ENCODE results near the gene KNCN.

KNCN gene

GRCh38 chr1:46516200-46516950, 35.1 kb downstream of the KNCN start:
- H3K4me1 Mint-ChIP-seq = peaks cover 1% of the 10 kb centered on the region
- H3K27me3 Mint-ChIP-seq = peaks cover 22% of the 10 kb centered on the region
- no peaks in the 10 kb centered on the region for H3K9me3 Mint-ChIP-seq
- no peak overlapping the region for H3K27ac Mint-ChIP-seq
- DNase-seq (no peak), ATAC-seq (no peak)
- no peak overlapping the region for H3K4me3 Mint-ChIP-seq
- no peaks in the 10 kb centered on the region for H3K36me3 Mint-ChIP-seq (ENCODE audit: low read depth)

GRCh38 chr1:46515576-46515975, 35.9 kb downstream of the KNCN start:
- H3K27me3 Mint-ChIP-seq = peaks cover 21% of the 10 kb centered on the region
- no peak overlapping the region for H3K27ac Mint-ChIP-seq
- no peak for DNase-seq
- no peaks in the 10 kb centered on the region for H3K36me3 Mint-ChIP-seq (ENCODE audit: low read depth)
- H3K4me3 Mint-ChIP-seq = no peak overlapping the region
- no peaks in the 10 kb centered on the region for H3K4me1 Mint-ChIP-seq
- no peak for ATAC-seq
- no peaks in the 10 kb centered on the region for H3K9me3 Mint-ChIP-seq

- Mint-ChIP-seq H3K36me3 (ENCODE audit: low read depth) (no peaks in the 10 kb centered on the region), H3K4me1 (no peaks in the 10 kb centered on the region), H3K27me3 (peaks cover 18% of the 10 kb centered on the region), H3K4me3 (no peak overlapping the region), H3K9me3 (no peaks in the 10 kb centered on the region), H3K27ac (no peak overlapping the region)
- ATAC-seq = no peak
- DNase-seq = no peak
These were observed 37.9 kb downstream of the KNCN start for GRCh38 chr1:46513536-46513935.

- Mint-ChIP-seq H3K9me3 (no peaks in the 10 kb centered on the region), H3K4me3 (no peak overlapping the region), H3K27me3 (peaks cover 12% of the 10 kb centered on the region), H3K36me3 (ENCODE audit: low read depth) (no peaks in the 10 kb centered on the region), H3K27ac (no peak overlapping the region), H3K4me1 (no peaks in the 10 kb centered on the region)
- no peak for DNase-seq
- ATAC-seq = no peak
These were observed 38.7 kb downstream of the KNCN start for GRCh38 chr1:46512792-46513190.

GRCh38 chr1:46512135-46512791, 39.2 kb downstream of the KNCN start:
- DNase-seq (no peak), ATAC-seq (no peak)
- Mint-ChIP-seq H3K9me3 (no peaks in the 10 kb centered on the region), H3K4me3 (no peak overlapping the region), H3K27me3 (peaks cover 9% of the 10 kb centered on the region), H3K27ac (no peak overlapping the region), H3K36me3 (ENCODE audit: low read depth) (no peaks in the 10 kb centered on the region), H3K4me1 (no peaks in the 10 kb centered on the region)

- Mint-ChIP-seq H3K27me3 (peaks cover 6% of the 10 kb centered on the region), H3K4me3 (no peak overlapping the region), H3K27ac (no peak overlapping the region), H3K9me3 (no peaks in the 10 kb centered on the region), H3K4me1 (no peaks in the 10 kb centered on the region), H3K36me3 (ENCODE audit: low read depth) (no peaks in the 10 kb centered on the region)
- ATAC-seq (no peak), DNase-seq (no peak)
These were observed 40.5 kb downstream of the KNCN start for GRCh38 chr1:46510998-46511365.

GRCh38 chr1:46510341-46510997, 41.0 kb downstream of the KNCN start:
- Mint-ChIP-seq H3K4me1 (no peaks in the 10 kb centered on the region), H3K27me3 (peaks cover 6% of the 10 kb centered on the region), H3K27ac (no peak overlapping the region), H3K36me3 (ENCODE audit: low read depth) (no peaks in the 10 kb centered on the region), H3K9me3 (no peaks in the 10 kb centered on the region), H3K4me3 (no peak overlapping the region)
- no peak for ATAC-seq
- no peak for DNase-seq

GRCh38 chr1:46508757-46509156, 42.7 kb downstream of the KNCN start:
- H3K27ac Mint-ChIP-seq = no peak overlapping the region
- H3K4me3 Mint-ChIP-seq = no peak overlapping the region
- H3K27me3 Mint-ChIP-seq = peaks cover 8% of the 10 kb centered on the region
- ATAC-seq (peak; percentile 72), DNase-seq (no peak)
- H3K36me3 Mint-ChIP-seq (ENCODE audit: low read depth) = no peaks in the 10 kb centered on the region
- no peaks in the 10 kb centered on the region for H3K9me3 Mint-ChIP-seq
- H3K4me1 Mint-ChIP-seq = no peaks in the 10 kb centered on the region

GRCh38 chr1:46506470-46507219, 44.8 kb downstream of the KNCN start:
- no peak overlapping the region for H3K4me3 Mint-ChIP-seq
- no peak for DNase-seq
- ATAC-seq = no peak
- no peak overlapping the region for H3K27ac Mint-ChIP-seq
- H3K4me1 Mint-ChIP-seq = no peaks in the 10 kb centered on the region
- H3K36me3 Mint-ChIP-seq (ENCODE audit: low read depth) = no peaks in the 10 kb centered on the region
- no peaks in the 10 kb centered on the region for H3K9me3 Mint-ChIP-seq
- H3K27me3 Mint-ChIP-seq = peaks cover 20% of the 10 kb centered on the region

GRCh38 chr1:46503421-46503820, 48.0 kb downstream of the KNCN start:
- Mint-ChIP-seq H3K9me3 (no peaks in the 10 kb centered on the region), H3K36me3 (ENCODE audit: low read depth) (no peaks in the 10 kb centered on the region), H3K27me3 (peaks cover 30% of the 10 kb centered on the region), H3K4me3 (no peak overlapping the region), H3K4me1 (no peaks in the 10 kb centered on the region), H3K27ac (no peak overlapping the region)
- no peak for DNase-seq
- no peak for ATAC-seq

- Mint-ChIP-seq H3K27ac (no peak overlapping the region), H3K4me1 (no peaks in the 10 kb centered on the region), H3K4me3 (no peak overlapping the region), H3K36me3 (ENCODE audit: low read depth) (no peaks in the 10 kb centered on the region), H3K27me3 (peaks cover 36% of the 10 kb centered on the region), H3K9me3 (no peaks in the 10 kb centered on the region)
- DNase-seq (no peak), ATAC-seq (no peak)
These were observed 49.9 kb downstream of the KNCN start for GRCh38 chr1:46501528-46501927.

GRCh38 chr1:46497665-46498064, 53.8 kb downstream of the KNCN start:
- DNase-seq = no peak
- Mint-ChIP-seq H3K9me3 (no peaks in the 10 kb centered on the region), H3K27me3 (peaks cover 56% of the 10 kb centered on the region), H3K4me3 (no peak overlapping the region), H3K27ac (no peak overlapping the region), H3K36me3 (ENCODE audit: low read depth) (no peaks in the 10 kb centered on the region), H3K4me1 (no peaks in the 10 kb centered on the region)
- no peak for ATAC-seq

GRCh38 chr1:46497020-46497419, 54.4 kb downstream of the KNCN start:
- no peaks in the 10 kb centered on the region for H3K36me3 Mint-ChIP-seq (ENCODE audit: low read depth)
- ATAC-seq (no peak), DNase-seq (no peak)
- no peak overlapping the region for H3K27ac Mint-ChIP-seq
- H3K9me3 Mint-ChIP-seq = no peaks in the 10 kb centered on the region
- peaks cover 4% of the 10 kb centered on the region for H3K4me1 Mint-ChIP-seq
- peaks cover 56% of the 10 kb centered on the region for H3K27me3 Mint-ChIP-seq
- no peak overlapping the region for H3K4me3 Mint-ChIP-seq

GRCh38 chr1:46496505-46496904, 54.9 kb downstream of the KNCN start:
- H3K4me3 Mint-ChIP-seq = no peak overlapping the region
- H3K27ac Mint-ChIP-seq = no peak overlapping the region
- DNase-seq (no peak), ATAC-seq (no peak)
- peaks cover 60% of the 10 kb centered on the region for H3K27me3 Mint-ChIP-seq
- peaks cover 4% of the 10 kb centered on the region for H3K4me1 Mint-ChIP-seq
- no peaks in the 10 kb centered on the region for H3K9me3 Mint-ChIP-seq
- H3K36me3 Mint-ChIP-seq (ENCODE audit: low read depth) = no peaks in the 10 kb centered on the region

GRCh38 chr1:46495778-46496177, 55.7 kb downstream of the KNCN start:
- ATAC-seq (no peak), DNase-seq (no peak)
- peaks cover 4% of the 10 kb centered on the region for H3K4me1 Mint-ChIP-seq
- H3K9me3 Mint-ChIP-seq = no peaks in the 10 kb centered on the region
- no peak overlapping the region for H3K4me3 Mint-ChIP-seq
- H3K27me3 Mint-ChIP-seq = peaks cover 64% of the 10 kb centered on the region
- H3K36me3 Mint-ChIP-seq (ENCODE audit: low read depth) = no peaks in the 10 kb centered on the region
- H3K27ac Mint-ChIP-seq = no peak overlapping the region

Measured in activated naive CD8-positive, alpha-beta T cell treated with anti-CD3 and anti-CD28 coated beads, Interleukin-2, amount 50 U/mL, for 24 hours (primary cell).